ENCODE measurements around the gene AVEN. TPM values are rescaled to one million over a fixed set of nuclear protein-coding genes. Genes with fewer than 3 reads are reported as not detected.

Gene AVEN
- total and polyA plus RNA-seq, 2 of the 4 experiments (the other 2 are of a cell fraction) = 9.1 to 17.6 TPM

- ChIA-PET POLR2A (ENCODE audit: unreplicated experiment) (no interaction called here), CTCF (no interaction called here)
- Histone ChIP-seq H3K27me3 (ENCODE audit: control insufficient read depth, insufficient read depth, low read length) (no peaks in the 10 kb centered on the region), H4K20me1 (ENCODE audit: insufficient read depth, low read length) (peaks cover 2% of the 10 kb centered on the region; the same call in 1 of the 2 replicates), H2BK20ac (ENCODE audit: low read depth, low read length) (no peak overlapping the region), H3K4me1 (ENCODE audit: control insufficient read depth, insufficient read depth, low read length) (peaks cover 11% of the 10 kb centered on the region), H2AFZ (replicated peaks; ENCODE audit: low read length, poor library complexity) (no peak overlapping the region), H2AK9ac (replicated peaks; ENCODE audit: low read depth, low read length, poor library complexity) (no peak overlapping the region), H3K79me1 (ENCODE audit: low read depth in 1 of 2, low read length in 2 of 2) (peaks cover 8 to 10% of the 10 kb centered on the region in 2 experiments; a peak in 3 of 4 replicates), H3K14ac (replicated peaks; ENCODE audit: low read depth, low read length) (peak overlapping the region; percentile 66; the same call in 1 of the 2 replicates), H2BK120ac (ENCODE audit: low read depth, low read length) (no peak overlapping the region), H3K9ac (ENCODE audit: low read depth, low read length) (no peak overlapping the region), H2AK5ac (ENCODE audit: low read depth, low read length) (no peak overlapping the region), H3K9me1 (ENCODE audit: insufficient read depth, low read length) (peaks cover 12% of the 10 kb centered on the region), H3K56ac (ENCODE audit: extremely low read depth, insufficient read depth, low read length) (no peak overlapping the region), H4K8ac (ENCODE audit: low read depth in 2 of 2, low read length in 2 of 2) (no peak overlapping the region), H3K27ac (ENCODE audit: insufficient read depth, low read length) (no peak overlapping the region), H3K23ac (ENCODE audit: low read depth, low read length) (no peak overlapping the region), H3K9me3 (ENCODE audit: control insufficient read depth, insufficient read depth, low read length) (no peaks in the 10 kb centered on the region), H3K4me3 (ENCODE audit: insufficient read depth, low read depth, low read length) (no peak overlapping the region), H4K91ac (ENCODE audit: insufficient read depth, low read depth, low read length) (no peak overlapping the region), H2BK15ac (ENCODE audit: low read depth, low read length) (no peak overlapping the region), H4K5ac (ENCODE audit: low read depth, low read length) (no peak overlapping the region), H3K4me2 (ENCODE audit: low read depth, low read length) (no peak overlapping the region), H2BK5ac (ENCODE audit: low read depth, low read length, poor library complexity, severe bottlenecking) (no peak overlapping the region), H3K18ac (ENCODE audit: low read depth, low read length) (no peak overlapping the region), H3K36me3 (ENCODE audit: control insufficient read depth, insufficient read depth, low read length) (no peaks in the 10 kb centered on the region), H3K4ac (ENCODE audit: low read depth, low read length) (no peak overlapping the region)
- intact Hi-C loops (cut with micrococcal nuclease) = loop anchor here (5.0 kb wide), 1 partner anchor 40 kb away; no protein-coding TSS in a partner anchor
- no peak for DNase-seq
- dilution Hi-C loops (cut with HindIII; ENCODE audit: low sequenced_read_pairs, unreplicated experiment) = no loop called here
- ATAC-seq (ENCODE audit: low read depth) = no peak
- in situ Hi-C loops (cut with MboI; ENCODE audit: low sequenced_read_pairs) = no loop called here
- no TSS peak for BruUV-seq (replicated peaks)
- no peak for TF ChIP-seq CHD1 (IDR thresholded peaks at IDR 0.05; ENCODE audit: low read depth, low read length)
- no peak for TF ChIP-seq BHLHE40 (IDR thresholded peaks at IDR 0.05; ENCODE audit: low read depth, low read length)
- no peak for TF ChIP-seq RCOR1 (IDR thresholded peaks at IDR 0.05; ENCODE audit: insufficient replicate concordance, low read length)
- no peak for TF ChIP-seq NFE2L2 (IDR thresholded peaks at IDR 0.05; ENCODE audit: low read depth, low read length)
- TF ChIP-seq ELK1 (IDR thresholded peaks at IDR 0.05; ENCODE audit: borderline replicate concordance, low read depth, low read length) = no peak
- no peak for TF ChIP-seq RFX5 (IDR thresholded peaks at IDR 0.05; ENCODE audit: low read depth, low read length)
- no peak for TF ChIP-seq RAD21 (IDR thresholded peaks at IDR 0.05; ENCODE audit: low read length)
- TF ChIP-seq CEBPB (IDR thresholded peaks at IDR 0.05; ENCODE audit: low read depth, low read length) = no peak
- TF ChIP-seq MXI1 (IDR thresholded peaks at IDR 0.05; ENCODE audit: borderline replicate concordance, low read depth, low read length) = no peak
- TF ChIP-seq MAZ (IDR thresholded peaks at IDR 0.05; ENCODE audit: borderline replicate concordance, low read depth, low read length) = no peak
- TF ChIP-seq SMC3 (IDR thresholded peaks at IDR 0.05; ENCODE audit: low read depth, low read length) = no peak
- no peak for TF ChIP-seq CTCF (conservative IDR thresholded peaks at IDR 0.05; ENCODE audit: low read depth, low read length)
These were observed 131.7 kb downstream of the AVEN start for GRCh38 chr15:33907326-33907725.

Measured in IMR-90 (cell line).